CD8-positive, alpha-beta memory T cell (primary cell): ENCODE data around the gene GBA3. TPM values are rescaled to one million over a fixed set of nuclear protein-coding genes. Genes with fewer than 3 reads are reported as not detected.

Experiments used
- CTCF ChIA-PET: fragments of 350-600 bp; sonication (Branson Sonifier 250); formaldehyde crosslinking; loops from one replicate; lab custom pipeline; 2021; ENCODE audit warnings: antibody characterized with exemption; lab: Charles Lee
- POLR2A ChIA-PET: fragments of 350-600 bp; sonication (Branson Sonifier 250); formaldehyde crosslinking; loops from one replicate; lab custom pipeline; 2021; ENCODE audit warnings: antibody characterized with exemption; lab: Charles Lee
- DNase-seq, 5 donors: peaks; one replicate each; pipeline versions ENCODE4 v3.0.0 to v3.0.0-alpha.2; 2020 to 2022; ENCODE audit warnings: mixed read lengths in 1 of 5
- H3K27ac ChIP-seq: one replicate; pipeline ENCODE4 v1.7.0; 2013; ENCODE audit warnings: low read depth, mild to moderate bottlenecking, low read length, moderate library complexity
- H3K27me3 ChIP-seq: 2 replicates; pipeline ENCODE4 v1.7.0; 2013; ENCODE audit warnings: low read length, mild to moderate bottlenecking; ENCODE audit not compliant: insufficient read depth, poor library complexity, severe bottlenecking
- H3K36me3 ChIP-seq: 2 replicates; pipeline ENCODE4 v1.7.0; 2013; ENCODE audit warnings: mild to moderate bottlenecking, low read length, moderate library complexity; ENCODE audit not compliant: insufficient read depth
- H3K4me1 ChIP-seq: 2 replicates; pipeline ENCODE4 v1.7.0; 2013; ENCODE audit warnings: mild to moderate bottlenecking, low read length, moderate library complexity; ENCODE audit not compliant: insufficient read depth
- H3K4me3 ChIP-seq: 2 replicates; pipeline ENCODE4 v1.7.0; 2013; ENCODE audit warnings: mild to moderate bottlenecking, low read length
- H3K9me3 ChIP-seq: 2 replicates; pipeline ENCODE4 v1.7.0; 2013; ENCODE audit warnings: mild to moderate bottlenecking, low read length
- H3K27ac Mint-ChIP-seq, 8 donors: one replicate each; pipeline ENCODE4 v1.8.0; 2020 to 2021; ENCODE audit warnings: mixed read lengths in 8 of 8, mild to moderate bottlenecking in 6 of 8, inconsistent platforms in 3 of 8, moderate library complexity in 3 of 8
- H3K27me3 Mint-ChIP-seq, 2 donors: one replicate each; pipeline ENCODE4 v1.8.0; 2020 to 2021; ENCODE audit warnings: mixed read lengths in 2 of 2, mild to moderate bottlenecking in 1 of 2, moderate library complexity in 1 of 2
- H3K36me3 Mint-ChIP-seq, 3 donors: one replicate each; pipeline ENCODE4 v1.8.0; 2020 to 2021; ENCODE audit warnings: mixed read lengths in 3 of 3, inconsistent platforms in 1 of 3, mild to moderate bottlenecking in 1 of 3
- H3K4me1 Mint-ChIP-seq, 3 donors: one replicate each; pipeline ENCODE4 v1.8.0; 2020 to 2021; ENCODE audit warnings: mixed read lengths in 3 of 3, inconsistent platforms in 1 of 3, mild to moderate bottlenecking in 1 of 3
- H3K4me3 Mint-ChIP-seq, 7 donors: one replicate each; pipeline ENCODE4 v1.8.0; 2020 to 2021; ENCODE audit warnings: mixed read lengths in 7 of 7, mild to moderate bottlenecking in 6 of 7, moderate library complexity in 4 of 7, inconsistent platforms in 2 of 7
- H3K9me3 Mint-ChIP-seq, 5 donors: one replicate each; pipeline ENCODE4 v1.8.0; 2020 to 2022; ENCODE audit warnings: mixed read lengths in 5 of 5, mild to moderate bottlenecking in 3 of 5, moderate library complexity in 2 of 5, inconsistent platforms in 1 of 5
- polyA plus RNA-seq: library from polyadenylated mRNA; unstranded; fragments of 300-500 nt; fragmentation: Illumina TruSeq; gene quantifications from one replicate; pipeline ENCODE4 v1.2.3, GENCODE V29; 2021
- total RNA-seq, 2 experiments: library from RNA; stranded (reverse); gene quantifications; one replicate each; pipeline ENCODE4 v1.2.3, GENCODE V29; 2021

GBA3 gene
- total and polyA plus RNA-seq, 3 experiments from 2014 or later: not detected

DNA sequence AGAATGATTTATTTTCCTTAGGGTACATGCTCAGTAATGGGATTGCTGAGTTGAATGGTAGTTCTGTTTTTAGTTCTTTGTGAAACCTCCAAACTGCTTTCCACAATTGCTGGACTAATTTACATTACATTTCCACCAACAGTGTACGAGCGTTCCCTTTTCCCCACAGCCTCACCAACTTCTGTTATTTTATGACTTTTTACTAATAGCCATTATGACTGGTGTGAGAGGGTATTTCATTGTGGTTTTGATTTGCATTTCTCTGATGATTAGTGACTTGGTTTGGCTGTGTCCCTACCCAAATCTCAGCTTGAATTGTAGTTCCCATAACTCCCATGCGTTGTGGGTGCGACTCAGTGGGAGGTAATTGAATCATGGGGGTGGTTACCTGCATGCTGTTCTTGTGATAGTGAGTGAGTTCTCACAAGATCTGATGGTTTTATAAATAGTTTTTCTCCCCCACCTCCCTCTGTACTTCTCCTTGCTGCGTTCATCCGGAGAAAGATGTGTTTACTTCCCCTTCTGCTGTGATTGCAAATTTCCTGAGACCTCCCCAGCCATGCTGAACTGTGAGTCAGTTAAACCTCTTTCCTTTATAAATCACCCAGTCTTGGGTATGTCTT is 95.1 kb downstream of the GBA3 start:
- Mint-ChIP-seq H3K9me3 (peaks cover 1 to 16% (median 6%) of the 10 kb centered on the region in 5 donors), H3K4me3 (no peak overlapping the region), H3K27me3 (no peaks in the 10 kb centered on the region), H3K4me1 (no peaks in the 10 kb centered on the region), H3K27ac (no peak overlapping the region), H3K36me3 (no peaks in the 10 kb centered on the region)
- Histone ChIP-seq H3K27ac (no peak overlapping the region), H3K36me3 (no peaks in the 10 kb centered on the region), H3K4me1 (no peaks in the 10 kb centered on the region), H3K4me3 (no peak overlapping the region), H3K27me3 (no peaks in the 10 kb centered on the region), H3K9me3 (no peaks in the 10 kb centered on the region)
- POLR2A ChIA-PET: no interaction called here
- no peak for DNase-seq
- CTCF ChIA-PET: no interaction called here

DNA sequence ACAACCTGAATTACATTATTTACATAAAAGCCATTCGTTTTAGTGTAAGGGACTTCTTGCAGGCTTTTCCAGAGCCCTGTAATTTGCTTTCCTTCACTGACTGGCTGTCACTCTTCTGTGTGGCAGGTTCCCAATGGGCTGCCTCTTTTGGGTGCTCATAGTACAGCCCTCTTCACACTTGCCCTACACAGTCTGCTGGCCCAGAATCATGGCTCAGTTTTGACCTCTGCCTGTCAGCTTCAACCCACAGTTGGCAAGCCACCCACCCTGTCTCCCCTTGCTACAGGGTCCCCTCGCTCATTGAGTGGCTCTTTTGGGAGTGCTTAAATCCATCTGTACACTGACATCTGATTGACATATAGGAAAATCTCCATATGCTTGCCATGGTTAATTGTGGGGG is 97.9 kb downstream of the GBA3 start:
- Histone ChIP-seq H3K4me1 (no peaks in the 10 kb centered on the region), H3K4me3 (no peak overlapping the region), H3K27me3 (no peaks in the 10 kb centered on the region), H3K36me3 (no peaks in the 10 kb centered on the region), H3K27ac (no peak overlapping the region), H3K9me3 (no peaks in the 10 kb centered on the region)
- Mint-ChIP-seq H3K4me1 (no peaks in the 10 kb centered on the region), H3K4me3 (no peak overlapping the region), H3K27me3 (no peaks in the 10 kb centered on the region), H3K36me3 (no peaks in the 10 kb centered on the region), H3K9me3 (peaks cover 0 to 16% (median 4%) of the 10 kb centered on the region in 5 donors), H3K27ac (no peak overlapping the region)
- DNase-seq: no peak
- ChIA-PET CTCF (no interaction called here), POLR2A (no interaction called here)

DNA sequence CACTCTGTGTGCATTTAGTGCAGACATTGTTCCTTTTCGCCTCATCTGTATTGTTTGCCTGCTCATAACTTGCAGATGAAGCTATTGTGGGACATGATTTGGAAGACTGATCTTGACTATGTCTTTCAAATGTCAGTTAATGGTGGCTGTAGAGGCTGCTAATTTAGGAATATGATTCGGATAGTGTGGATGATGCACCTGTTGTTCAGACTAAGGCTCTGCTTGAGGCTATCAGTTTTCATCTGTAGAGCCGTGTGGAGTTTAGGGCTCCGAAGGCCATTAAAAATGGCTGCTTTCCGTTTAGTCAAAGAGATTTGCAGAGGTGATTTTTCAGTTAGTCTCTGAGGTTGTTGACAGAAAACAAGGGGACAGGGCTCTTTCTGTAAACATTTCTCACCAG is 102.0 kb downstream of the GBA3 start:
- ChIA-PET CTCF (no interaction called here), POLR2A (no interaction called here)
- no peak for DNase-seq
- peaks cover 3 to 10% (median 5%) of the 10 kb centered on the region in 5 donors for H3K9me3 Mint-ChIP-seq
- Histone ChIP-seq H3K4me3 (no peak overlapping the region), H3K4me1 (no peaks in the 10 kb centered on the region), H3K27ac (no peak overlapping the region), H3K36me3 (no peaks in the 10 kb centered on the region), H3K27me3 (no peaks in the 10 kb centered on the region), H3K9me3 (no peaks in the 10 kb centered on the region)
- no peak overlapping the region for H3K27ac Mint-ChIP-seq
- H3K4me1 Mint-ChIP-seq: no peaks in the 10 kb centered on the region
- H3K4me3 Mint-ChIP-seq: no peak overlapping the region
- H3K27me3 Mint-ChIP-seq: no peaks in the 10 kb centered on the region
- no peaks in the 10 kb centered on the region for H3K36me3 Mint-ChIP-seq

DNA sequence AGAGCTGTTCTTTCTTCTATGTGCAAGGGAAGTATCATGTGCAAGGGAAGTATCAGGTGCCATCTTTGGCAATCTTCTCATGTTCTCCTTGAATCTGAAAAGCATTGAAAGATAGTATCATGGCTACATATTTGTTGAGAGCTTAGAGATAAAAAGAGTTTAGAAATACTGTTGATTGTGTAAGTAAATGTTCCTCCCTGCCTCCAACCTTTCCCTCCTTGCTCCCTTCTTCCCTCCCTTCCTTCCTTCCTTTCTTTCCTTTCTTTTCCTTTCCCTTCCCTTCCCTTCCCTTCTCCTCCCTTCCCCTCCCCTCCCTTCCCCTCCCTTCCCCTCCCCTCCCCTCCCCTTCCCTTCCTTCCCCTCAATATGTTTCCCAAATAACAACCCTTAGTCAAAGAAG is 108.7 kb downstream of the GBA3 start:
- H3K27ac Mint-ChIP-seq: no peak overlapping the region
- Histone ChIP-seq H3K9me3 (no peaks in the 10 kb centered on the region), H3K4me3 (no peak overlapping the region), H3K27me3 (no peaks in the 10 kb centered on the region), H3K36me3 (no peaks in the 10 kb centered on the region), H3K27ac (no peak overlapping the region), H3K4me1 (no peaks in the 10 kb centered on the region)
- peaks cover 2 to 13% (median 5%) of the 10 kb centered on the region in 5 donors for H3K9me3 Mint-ChIP-seq
- DNase-seq: no peak
- no peaks in the 10 kb centered on the region for H3K4me1 Mint-ChIP-seq
- no peak overlapping the region for H3K4me3 Mint-ChIP-seq
- H3K27me3 Mint-ChIP-seq: no peaks in the 10 kb centered on the region
- CTCF ChIA-PET: no interaction called here
- H3K36me3 Mint-ChIP-seq: peaks cover 0 to 2% (median 0%) of the 10 kb centered on the region in 3 donors
- POLR2A ChIA-PET: no interaction called here

DNA sequence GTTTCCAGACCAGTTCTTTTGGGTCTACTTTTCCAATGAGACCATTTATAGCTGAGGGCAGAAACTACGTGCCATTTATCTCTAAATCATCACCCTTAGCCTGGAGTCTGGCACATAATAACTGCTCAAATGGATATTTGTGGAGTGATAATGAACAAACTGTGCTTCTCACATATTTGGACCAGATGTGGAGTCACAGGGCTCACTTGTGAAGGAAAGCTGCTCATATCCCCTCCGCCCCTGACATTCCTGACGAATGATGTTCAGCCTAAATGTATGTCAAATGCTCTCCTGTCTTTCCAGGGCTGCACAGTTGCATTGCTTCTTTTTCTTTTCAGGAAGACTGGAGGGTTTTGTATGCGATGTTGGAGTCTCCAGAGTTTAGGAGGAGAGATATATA is 110.1 kb downstream of the GBA3 start:
- ChIA-PET CTCF (no interaction called here), POLR2A (no interaction called here)
- Histone ChIP-seq H3K36me3 (no peaks in the 10 kb centered on the region), H3K4me1 (no peaks in the 10 kb centered on the region), H3K27ac (no peak overlapping the region), H3K9me3 (no peaks in the 10 kb centered on the region), H3K27me3 (no peaks in the 10 kb centered on the region), H3K4me3 (no peak overlapping the region)
- DNase-seq: no peak
- no peaks in the 10 kb centered on the region for H3K27me3 Mint-ChIP-seq
- H3K9me3 Mint-ChIP-seq: peaks cover 3 to 13% (median 7%) of the 10 kb centered on the region in 5 donors
- no peak overlapping the region for H3K4me3 Mint-ChIP-seq
- no peaks in the 10 kb centered on the region for H3K4me1 Mint-ChIP-seq
- H3K27ac Mint-ChIP-seq: no peak overlapping the region
- H3K36me3 Mint-ChIP-seq: peaks cover 0 to 2% (median 0%) of the 10 kb centered on the region in 3 donors

DNA sequence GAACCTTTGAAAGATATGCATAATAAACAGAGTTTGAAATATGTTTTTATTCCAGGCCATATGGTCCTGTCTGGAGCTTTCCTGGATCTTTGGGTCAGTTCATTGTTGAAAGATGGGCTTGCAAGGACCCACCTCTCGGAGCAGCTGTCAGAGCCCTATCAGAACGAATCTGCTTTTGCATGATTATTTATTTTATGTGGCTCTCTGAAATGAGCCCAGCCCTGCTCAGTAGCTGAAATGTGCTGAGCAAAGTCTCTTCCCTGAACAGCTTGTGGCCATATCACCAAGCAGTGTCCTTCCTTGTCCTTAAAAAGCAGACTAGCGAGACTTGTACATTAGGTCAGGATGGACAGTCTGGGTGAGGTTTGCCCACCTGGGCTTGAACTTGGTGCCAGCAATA is 110.8 kb downstream of the GBA3 start:
- Histone ChIP-seq H3K4me3 (no peak overlapping the region), H3K4me1 (no peaks in the 10 kb centered on the region), H3K27me3 (no peaks in the 10 kb centered on the region), H3K9me3 (no peaks in the 10 kb centered on the region), H3K27ac (no peak overlapping the region), H3K36me3 (no peaks in the 10 kb centered on the region)
- H3K4me3 Mint-ChIP-seq: no peak overlapping the region
- no peak overlapping the region for H3K27ac Mint-ChIP-seq
- CTCF ChIA-PET: no interaction called here
- no peak for DNase-seq
- H3K4me1 Mint-ChIP-seq: no peaks in the 10 kb centered on the region
- H3K36me3 Mint-ChIP-seq: peaks cover 0 to 2% (median 0%) of the 10 kb centered on the region in 3 donors
- POLR2A ChIA-PET: no interaction called here
- H3K27me3 Mint-ChIP-seq: no peaks in the 10 kb centered on the region
- H3K9me3 Mint-ChIP-seq: peaks cover 3 to 13% (median 7%) of the 10 kb centered on the region in 5 donors

DNA sequence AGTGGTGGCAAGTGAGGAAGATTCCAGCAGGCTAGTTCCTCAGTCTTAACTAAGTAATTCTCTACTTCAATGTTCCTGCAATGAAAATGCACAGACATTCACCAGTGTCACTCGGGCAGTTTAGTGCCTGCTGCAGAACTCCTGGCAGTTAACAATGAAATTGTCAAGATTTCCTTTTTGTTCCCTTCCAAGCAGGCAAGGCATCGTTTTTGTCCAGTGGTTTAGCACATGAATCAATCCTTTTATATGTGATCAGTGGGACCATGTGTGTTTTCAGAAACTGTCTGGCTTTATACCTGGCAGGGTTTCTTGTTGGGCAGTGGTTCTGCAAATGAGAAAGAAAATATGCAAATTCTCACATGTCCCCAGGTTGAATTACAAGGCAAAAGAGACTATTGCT is 122.2 kb downstream of the GBA3 start:
- Mint-ChIP-seq H3K27ac (no peak overlapping the region), H3K36me3 (no peaks in the 10 kb centered on the region), H3K9me3 (peaks cover 3 to 16% (median 5%) of the 10 kb centered on the region in 5 donors), H3K4me3 (no peak overlapping the region), H3K27me3 (no peaks in the 10 kb centered on the region), H3K4me1 (no peaks in the 10 kb centered on the region)
- H3K27me3 ChIP-seq: no peaks in the 10 kb centered on the region
- H3K4me1 ChIP-seq: no peaks in the 10 kb centered on the region
- POLR2A ChIA-PET: no interaction called here
- H3K9me3 ChIP-seq: no peaks in the 10 kb centered on the region
- no peak overlapping the region for H3K27ac ChIP-seq
- no peaks in the 10 kb centered on the region for H3K36me3 ChIP-seq
- no peak for DNase-seq
- no peak overlapping the region for H3K4me3 ChIP-seq
- CTCF ChIA-PET: no interaction called here

DNA sequence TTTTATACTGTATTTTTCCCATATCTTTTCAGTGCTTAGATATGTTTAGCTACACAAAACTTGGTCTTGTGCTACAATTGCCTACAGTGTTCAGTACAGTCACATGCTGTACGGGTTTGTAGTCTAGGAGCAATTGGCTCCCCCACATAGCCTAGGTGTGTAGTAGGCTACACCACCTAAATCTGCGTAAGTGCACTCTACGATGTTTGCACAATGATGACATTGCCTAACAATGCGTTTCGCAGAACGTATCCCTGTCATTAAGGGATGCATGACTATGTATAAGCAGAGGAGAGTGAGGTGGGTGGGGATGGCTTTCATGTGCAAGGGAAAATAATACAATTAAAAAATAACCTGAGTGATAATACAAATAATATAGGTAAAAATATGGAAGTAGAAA is 131.4 kb downstream of the GBA3 start:
- no peaks in the 10 kb centered on the region for H3K36me3 ChIP-seq
- H3K36me3 Mint-ChIP-seq: peaks cover 0 to 3% (median 0%) of the 10 kb centered on the region in 3 donors
- peaks cover 3 to 18% (median 5%) of the 10 kb centered on the region in 5 donors for H3K9me3 Mint-ChIP-seq
- no peak overlapping the region for H3K4me3 ChIP-seq
- no peaks in the 10 kb centered on the region for H3K4me1 Mint-ChIP-seq
- no peaks in the 10 kb centered on the region for H3K27me3 Mint-ChIP-seq
- ChIA-PET CTCF (no interaction called here), POLR2A (no interaction called here)
- H3K27ac ChIP-seq: no peak overlapping the region
- no peaks in the 10 kb centered on the region for H3K4me1 ChIP-seq
- no peak overlapping the region for H3K27ac Mint-ChIP-seq
- DNase-seq: no peak
- no peaks in the 10 kb centered on the region for H3K27me3 ChIP-seq
- H3K9me3 ChIP-seq: no peaks in the 10 kb centered on the region
- no peak overlapping the region for H3K4me3 Mint-ChIP-seq
